PC-9 (cell line): Measurements from ENCODE around the gene SNCA. TPM values are rescaled to one million over a fixed set of nuclear protein-coding genes. Genes with fewer than 3 reads are reported as not detected.

ENCODE experiments used
- BruUV-seq: library from RNA; stranded (reverse); fragments of 400-500 nt; replicated peaks from 2 replicates; lab custom pipeline; 2021; lab: Mats Ljungman, UMichigan
- CTCF ChIA-PET: fragments of 300-600 bp; sonication (Branson Sonifier 250); formaldehyde crosslinking; loops from one replicate; lab custom pipeline; 2022; ENCODE audit warnings: antibody characterized with exemption; lab: Charles Lee
- POLR2A ChIA-PET: fragments of 300-600 bp; sonication (Branson Sonifier 250); formaldehyde crosslinking; loops from one replicate; lab custom pipeline; 2022; ENCODE audit warnings: antibody characterized with exemption; ENCODE audit not compliant: unreplicated experiment; lab: Charles Lee
- DNase-seq, 2 experiments: peaks; one replicate each; pipeline versions ENCODE4 v3.0.0 to v3.0.0-alpha.2; 2015 to 2022; ENCODE audit warnings: mixed read lengths in 1 of 2
- H2AFZ ChIP-seq: fragments of 200-600 bp; sonication (generic); 2 replicates; pipeline ENCODE4 v1.8.1; 2017; ENCODE audit warnings: antibody characterized with exemption
- H3F3A ChIP-seq: fragments of 200-600 bp; sonication (generic); 2 replicates; pipeline ENCODE4 v1.8.1; 2017; ENCODE audit warnings: antibody characterized with exemption, mild to moderate bottlenecking, low read depth; ENCODE audit not compliant: insufficient read depth
- H3K27ac ChIP-seq: fragments of 200-600 bp; sonication (generic); 2 replicates; pipeline ENCODE4 v1.6.1; 2016; ENCODE audit warnings: mixed run types
- H3K27me3 ChIP-seq: fragments of 200-600 bp; sonication (generic); 2 replicates; pipeline ENCODE4 v1.6.1; 2016; ENCODE audit warnings: low read depth, mixed run types; ENCODE audit not compliant: insufficient read depth
- H3K36me3 ChIP-seq: fragments of 200-600 bp; sonication (generic); 2 replicates; pipeline ENCODE4 v1.6.1; 2016; ENCODE audit warnings: low read depth, mixed run types
- H3K4me1 ChIP-seq: fragments of 200-600 bp; sonication (generic); replicated peaks from 2 replicates; pipeline ENCODE4 v1.6.1; 2016; ENCODE audit warnings: mixed run types; ENCODE audit not compliant: insufficient read depth
- H3K4me2 ChIP-seq: fragments of 200-600 bp; sonication (generic); 2 replicates; pipeline ENCODE4 v1.6.1; 2017; ENCODE audit warnings: mixed run types
- H3K4me3 ChIP-seq: fragments of 200-600 bp; sonication (generic); 2 replicates; pipeline ENCODE4 v1.6.1; 2016; ENCODE audit warnings: mixed run types
- H3K79me2 ChIP-seq: fragments of 200-600 bp; sonication (generic); 2 replicates; pipeline ENCODE4 v1.6.1; 2017; ENCODE audit warnings: low read depth, mixed run types
- H3K9me2 ChIP-seq: fragments of 200-600 bp; sonication (generic); 2 replicates; pipeline ENCODE4 v1.8.1; 2017; ENCODE audit warnings: mild to moderate bottlenecking; ENCODE audit not compliant: insufficient read depth
- H3K9me3 ChIP-seq: fragments of 200-600 bp; sonication (generic); 2 replicates; pipeline ENCODE4 v1.8.1; 2016; ENCODE audit warnings: low read depth; ENCODE audit not compliant: insufficient read depth
- H4K20me1 ChIP-seq: fragments of 200-600 bp; sonication (generic); 2 replicates; pipeline ENCODE4 v1.8.1; 2017; ENCODE audit not compliant: insufficient read depth
- CTCF ChIP-seq: fragments of 200-600 bp; sonication (generic); conservative IDR thresholded peaks from 2 replicates; pipeline ENCODE4 v1.6.1; 2017; ENCODE audit warnings: mixed run types, antibody characterized with exemption, mild to moderate bottlenecking, moderate library complexity
- EZH2 ChIP-seq: fragments of 200-600 bp; sonication (generic); IDR thresholded peaks from 2 replicates; pipeline ENCODE4 v1.8.0; 2017; ENCODE audit warnings: antibody characterized with exemption, low read depth
- intact Hi-C: fragments of 100-400 bp; cut with micrococcal nuclease; formaldehyde crosslinking; loops from one replicate; pipeline ENCODE4 v1.10.0; 2022; ENCODE audit not compliant: unreplicated experiment
- total RNA-seq: library from RNA; stranded (reverse); gene quantifications from 2 replicates; pipeline ENCODE4 v1.2.3, GENCODE V29; 2021

SNCA gene
- total RNA-seq, 1 experiment from 2014 or later: 4.8 TPM

GRCh38 chr4:89868276-89868675, 31.3 kb upstream of the SNCA start:
- DNase-seq: no peak
- H3K27ac ChIP-seq: no peak overlapping the region
- TF ChIP-seq EZH2: no peak
- TF ChIP-seq CTCF: no peak
- H3K27me3 ChIP-seq: no peaks in the 10 kb centered on the region
- H3K4me1 ChIP-seq: no peaks in the 10 kb centered on the region
- no peaks in the 10 kb centered on the region for H3K9me3 ChIP-seq
- ChIA-PET CTCF (interaction anchor here (0.5 kb wide), 1 partner anchor 211 kb away, joined by 3 read pairs; no protein-coding TSS in a partner anchor), POLR2A (no interaction called here)
- H3K79me2 ChIP-seq: no peaks in the 10 kb centered on the region
- H3K4me2 ChIP-seq: no peak overlapping the region
- H4K20me1 ChIP-seq: no peaks in the 10 kb centered on the region
- no peak overlapping the region for H2AFZ ChIP-seq
- H3K36me3 ChIP-seq: no peaks in the 10 kb centered on the region
- no TSS peak for BruUV-seq
- intact Hi-C loops: loop anchor here (1.0 kb wide), 1 partner anchor 210 kb away; no protein-coding TSS in a partner anchor
- no peaks in the 10 kb centered on the region for H3F3A ChIP-seq
- H3K9me2 ChIP-seq: no peaks in the 10 kb centered on the region
- H3K4me3 ChIP-seq: no peak overlapping the region

- no peak overlapping the region for H2AFZ ChIP-seq
- POLR2A ChIA-PET: no interaction called here
- no peak for DNase-seq
- no peaks in the 10 kb centered on the region for H3K9me2 ChIP-seq
- H3K27me3 ChIP-seq: no peaks in the 10 kb centered on the region
- H3K4me2 ChIP-seq: no peak overlapping the region
- no peaks in the 10 kb centered on the region for H3K79me2 ChIP-seq
- H3K9me3 ChIP-seq: no peaks in the 10 kb centered on the region
- H3F3A ChIP-seq: no peaks in the 10 kb centered on the region
- no peaks in the 10 kb centered on the region for H3K4me1 ChIP-seq
- no peak overlapping the region for H3K27ac ChIP-seq
- H3K4me3 ChIP-seq: no peak overlapping the region
- TF ChIP-seq EZH2 (no peak), CTCF (no peak)
- no TSS peak for BruUV-seq
- intact Hi-C loops: no loop called here
- no peaks in the 10 kb centered on the region for H4K20me1 ChIP-seq
- CTCF ChIA-PET: interaction anchor here (0.6 kb wide), 1 partner anchor 715 kb away, joined by 3 read pairs; no protein-coding TSS in a partner anchor
- no peaks in the 10 kb centered on the region for H3K36me3 ChIP-seq
Observed at GRCh38 chr4:89863533-89863932, 26.6 kb upstream of the SNCA start.

DNA sequence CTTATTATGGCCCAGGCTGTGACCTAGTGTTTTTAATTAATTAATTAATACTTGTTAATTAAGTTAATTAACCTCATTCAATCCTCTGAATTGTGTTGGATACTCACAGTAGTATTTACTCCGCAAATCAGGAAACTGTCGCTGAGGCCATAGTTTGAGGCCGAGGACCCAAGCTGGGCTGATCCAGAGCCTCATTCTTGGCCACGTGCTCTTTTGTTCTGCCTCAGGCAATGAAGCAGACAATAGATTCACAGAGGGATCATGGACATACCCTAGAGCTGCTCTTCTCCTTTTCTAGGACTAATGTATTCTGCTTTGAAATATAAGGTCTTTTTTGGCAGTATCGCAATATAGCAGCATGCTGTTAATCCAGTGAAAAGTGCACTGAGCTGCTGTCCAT, 24.0 kb upstream of the SNCA start:
- no peaks in the 10 kb centered on the region for H3K9me3 ChIP-seq
- no peaks in the 10 kb centered on the region for H4K20me1 ChIP-seq
- no peaks in the 10 kb centered on the region for H3K79me2 ChIP-seq
- H3K9me2 ChIP-seq: no peaks in the 10 kb centered on the region
- POLR2A ChIA-PET: no interaction called here
- intact Hi-C loops: no loop called here
- CTCF ChIA-PET: no interaction called here
- no peaks in the 10 kb centered on the region for H3F3A ChIP-seq
- H3K27ac ChIP-seq: no peak overlapping the region
- H2AFZ ChIP-seq: no peak overlapping the region
- DNase-seq: no peak
- H3K4me1 ChIP-seq: no peaks in the 10 kb centered on the region
- no peaks in the 10 kb centered on the region for H3K36me3 ChIP-seq
- no peak overlapping the region for H3K4me2 ChIP-seq
- H3K4me3 ChIP-seq: no peak overlapping the region
- BruUV-seq: no TSS peak
- no peaks in the 10 kb centered on the region for H3K27me3 ChIP-seq
- TF ChIP-seq CTCF (no peak), EZH2 (no peak)
